ENCODE data around the gene SEM1. TPM values are rescaled to one million over a fixed set of nuclear protein-coding genes. Genes with fewer than 3 reads are reported as not detected.

The SEM1 gene
- total and polyA plus RNA-seq, 9 of the 15 experiments (the other 6 are each of a cell fraction or from before 2014, with no cell fraction given) = 74.7 to 938 (median 454) TPM

DNA sequence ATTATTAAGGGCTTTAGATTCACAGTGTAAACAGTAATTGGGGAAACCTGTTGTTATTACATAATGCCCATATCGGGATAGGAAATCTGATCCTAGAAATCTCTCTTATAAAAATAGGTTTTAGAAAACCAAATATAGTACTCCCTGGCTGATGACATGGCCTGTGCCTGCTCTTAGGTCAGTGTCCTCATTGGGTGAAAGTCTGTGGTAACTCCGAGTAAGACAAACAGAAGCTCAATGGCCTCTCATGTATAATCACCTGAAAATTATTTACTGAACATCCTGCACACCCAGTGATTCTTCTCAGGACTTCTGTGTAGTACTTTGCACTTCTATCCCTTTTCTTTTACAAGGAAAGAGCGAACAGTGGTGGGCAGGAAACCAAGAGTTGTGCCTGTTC, 37.8 kb downstream of the SEM1 start:
- Histone ChIP-seq H3K27me3 (ENCODE audit: control insufficient read depth in 2 of 2, insufficient read depth in 2 of 2, low read length in 2 of 2) (no peaks in the 10 kb centered on the region), H3K27ac (ENCODE audit: extremely low read depth, low read depth, low read length) (no peak overlapping the region), H2AFZ (ENCODE audit: low read depth, low read length) (no peak overlapping the region), H3K9ac (ENCODE audit: insufficient read depth in 1 of 2, low read depth in 2 of 2, low read length in 2 of 2) (no peak overlapping the region), H3K4me3 (no peak overlapping the region), H3K4me1 (replicated peaks in 1 of 2; ENCODE audit: control insufficient read depth in 2 of 2, insufficient read depth in 2 of 2, low read length in 2 of 2) (no peaks in the 10 kb centered on the region), H3K9me3 (replicated peaks; ENCODE audit: control insufficient read depth, insufficient read depth, low read depth, low read length) (no peaks in the 10 kb centered on the region), H3K79me2 (ENCODE audit: control insufficient read depth, insufficient read depth, low read length) (no peaks in the 10 kb centered on the region), H3K9me1 (ENCODE audit: control insufficient read depth, insufficient read depth, low read length) (peaks cover 3% of the 10 kb centered on the region), H3K36me3 (ENCODE audit: control insufficient read depth, insufficient read depth, low read length) (peaks cover 3% of the 10 kb centered on the region; the same call in 1 of the 3 replicates), H3K4me2 (ENCODE audit: insufficient read depth, low read length) (no peak overlapping the region), H4K20me1 (replicated peaks; ENCODE audit: control insufficient read depth, insufficient read depth, low read length) (no peaks in the 10 kb centered on the region)
- TF ChIP-seq XRCC3 (IDR thresholded peaks at IDR 0.05) = no peak
- TF ChIP-seq PTRF (tag; IDR thresholded peaks at IDR 0.05) = no peak
- TF ChIP-seq ZNF561 (CRISPR knock-in tag; conservative IDR thresholded peaks at IDR 0.05) = no peak
- TF ChIP-seq, protein P1, sequence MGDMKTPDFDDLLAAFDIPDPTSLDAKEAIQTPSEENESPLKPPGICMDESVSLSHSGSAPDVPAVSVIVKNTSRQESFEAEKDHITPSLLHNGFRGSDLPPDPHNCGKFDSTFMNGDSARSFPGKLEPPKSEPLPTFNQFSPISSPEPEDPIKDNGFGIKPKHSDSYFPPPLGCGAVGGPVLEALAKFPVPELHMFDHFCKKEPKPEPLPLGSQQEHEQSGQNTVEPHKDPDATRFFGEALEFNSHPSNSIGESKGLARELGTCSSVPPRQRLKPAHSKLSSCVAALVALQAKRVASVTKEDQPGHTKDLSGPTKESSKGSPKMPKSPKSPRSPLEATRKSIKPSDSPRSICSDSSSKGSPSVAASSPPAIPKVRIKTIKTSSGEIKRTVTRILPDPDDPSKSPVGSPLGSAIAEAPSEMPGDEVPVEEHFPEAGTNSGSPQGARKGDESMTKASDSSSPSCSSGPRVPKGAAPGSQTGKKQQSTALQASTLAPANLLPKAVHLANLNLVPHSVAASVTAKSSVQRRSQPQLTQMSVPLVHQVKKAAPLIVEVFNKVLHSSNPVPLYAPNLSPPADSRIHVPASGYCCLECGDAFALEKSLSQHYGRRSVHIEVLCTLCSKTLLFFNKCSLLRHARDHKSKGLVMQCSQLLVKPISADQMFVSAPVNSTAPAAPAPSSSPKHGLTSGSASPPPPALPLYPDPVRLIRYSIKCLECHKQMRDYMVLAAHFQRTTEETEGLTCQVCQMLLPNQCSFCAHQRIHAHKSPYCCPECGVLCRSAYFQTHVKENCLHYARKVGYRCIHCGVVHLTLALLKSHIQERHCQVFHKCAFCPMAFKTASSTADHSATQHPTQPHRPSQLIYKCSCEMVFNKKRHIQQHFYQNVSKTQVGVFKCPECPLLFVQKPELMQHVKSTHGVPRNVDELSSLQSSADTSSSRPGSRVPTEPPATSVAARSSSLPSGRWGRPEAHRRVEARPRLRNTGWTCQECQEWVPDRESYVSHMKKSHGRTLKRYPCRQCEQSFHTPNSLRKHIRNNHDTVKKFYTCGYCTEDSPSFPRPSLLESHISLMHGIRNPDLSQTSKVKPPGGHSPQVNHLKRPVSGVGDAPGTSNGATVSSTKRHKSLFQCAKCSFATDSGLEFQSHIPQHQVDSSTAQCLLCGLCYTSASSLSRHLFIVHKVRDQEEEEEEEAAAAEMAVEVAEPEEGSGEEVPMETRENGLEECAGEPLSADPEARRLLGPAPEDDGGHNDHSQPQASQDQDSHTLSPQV (IDR thresholded peaks at IDR 0.05) = no peak
- TF ChIP-seq ZNF41 (CRISPR knock-in tag; conservative IDR thresholded peaks at IDR 0.05) = no peak
- TF ChIP-seq ZNF174 (CRISPR knock-in tag; IDR thresholded peaks at IDR 0.05) = no peak
- TF ChIP-seq HMGN3 (IDR thresholded peaks at IDR 0.05; ENCODE audit: borderline replicate concordance, extremely low read depth, insufficient read length, low read depth, low read length) = no peak
- no peak for TF ChIP-seq ZNF384 (IDR thresholded peaks at IDR 0.05; ENCODE audit: low read depth, low read length)
- POLR2A ChIA-PET = interaction anchor here (0.6 kb wide), 1 partner anchor 37 kb away, joined by 3 read pairs; no protein-coding TSS in a partner anchor
- CTCF ChIA-PET (ENCODE audit: low intra/inter-chr PET ratio) = no interaction called here
- no peak for FAIRE-seq
- no peak for DNase-seq (ENCODE audit: extremely low read depth in 1 of 4, low spot score in 3 of 4)
- 73% methylated on average over 3 of the region's 3 CpGs for WGBS (ENCODE audit: insufficient coverage, low coverage, missing lambda C conversion rate)
- no TSS peak for BruUV-seq (replicated peaks)
- no peak for ATAC-seq
- in situ Hi-C loops (cut with MboI) = no loop called here
- intact Hi-C loops (cut with micrococcal nuclease) = no loop called here
